Posterior cingulate gyrus (tissue), 11 donors: ENCODE results near the gene PDE8A.

Experiments used
- DNase-seq, 10 donors: peaks; one replicate each; pipeline versions ENCODE4 v3.0.0 to v3.0.0-alpha.2; 2020 to 2021; ENCODE audit warnings: mixed read lengths in 3 of 10
- intact Hi-C: fragments of 100-400 bp; cut with DNase I; formaldehyde crosslinking; loops from one replicate; pipeline ENCODE4 v1.15.1; 2023

Gene PDE8A

DNA sequence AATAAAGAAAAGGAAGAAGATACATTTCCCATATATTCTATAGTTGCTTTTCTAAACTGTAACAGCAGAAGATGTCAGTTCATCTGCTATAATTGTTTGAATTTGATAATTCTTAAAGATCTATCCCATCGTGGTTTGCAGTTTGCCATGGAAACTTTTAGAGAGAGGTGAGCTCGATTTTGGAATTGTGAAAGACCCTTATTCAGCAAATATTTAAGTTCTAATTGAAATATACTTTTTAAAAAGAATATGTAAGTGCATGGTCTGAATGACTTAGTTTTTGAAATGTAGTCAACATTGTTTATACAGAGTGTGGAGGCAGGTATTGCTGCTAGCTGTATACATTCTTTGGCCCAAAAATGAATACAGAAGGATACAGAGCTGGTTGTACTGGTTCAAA lies 127.7 kb downstream of the PDE8A start:
- no peak for DNase-seq
- intact Hi-C loops: no loop called here

DNA sequence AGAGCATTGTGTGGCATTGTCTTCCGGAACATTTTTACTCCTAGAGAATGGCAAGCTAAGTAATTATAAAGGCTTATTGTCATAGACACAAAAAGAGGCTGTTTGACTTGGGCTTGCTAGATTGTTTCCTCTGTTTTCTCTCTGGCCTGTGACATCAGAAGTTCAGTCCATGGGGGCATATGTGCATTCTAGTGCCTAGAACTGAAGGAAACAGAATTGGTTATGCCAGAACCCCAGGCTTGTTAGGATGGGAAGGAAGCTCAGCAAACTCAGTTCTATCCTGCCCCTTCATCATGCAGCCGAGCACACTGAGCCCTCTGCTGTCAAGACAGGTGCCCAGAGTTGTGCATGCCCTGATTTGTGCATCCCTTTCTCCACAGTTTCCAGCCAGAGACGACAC lies 131.3 kb downstream of the PDE8A start:
- DNase-seq: peak in 4 of 10 donors; percentile 11 to 56 (median 21)
- intact Hi-C loops: loop anchor here (10.0 kb wide), 1 partner anchor 68 kb away; no protein-coding TSS in a partner anchor

DNA sequence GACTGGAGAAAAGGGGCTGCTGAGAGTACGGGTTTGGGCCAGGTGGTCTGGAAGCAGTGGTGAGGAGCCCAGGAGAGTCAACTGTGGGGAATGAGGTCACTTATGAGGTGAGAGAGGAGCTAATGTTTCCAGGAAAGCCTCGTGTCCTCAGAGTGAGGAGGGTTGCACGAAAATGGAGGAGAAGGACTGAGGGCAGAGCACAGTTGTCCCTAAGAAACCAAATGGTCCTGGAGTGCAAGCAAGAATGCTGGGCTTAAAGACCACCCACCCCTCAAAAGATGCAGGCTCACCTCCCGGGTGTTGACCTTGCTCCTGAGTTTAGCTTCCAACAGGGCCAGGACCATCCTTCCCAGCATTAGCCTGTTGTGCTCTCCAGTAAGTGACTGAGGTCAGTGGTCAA lies 133.2 kb downstream of the PDE8A start:
- intact Hi-C loops: loop anchor here (10.0 kb wide), 1 partner anchor 70 kb away; no protein-coding TSS in a partner anchor
- peak in 1 of 10 donors; percentile 15 for DNase-seq

DNA sequence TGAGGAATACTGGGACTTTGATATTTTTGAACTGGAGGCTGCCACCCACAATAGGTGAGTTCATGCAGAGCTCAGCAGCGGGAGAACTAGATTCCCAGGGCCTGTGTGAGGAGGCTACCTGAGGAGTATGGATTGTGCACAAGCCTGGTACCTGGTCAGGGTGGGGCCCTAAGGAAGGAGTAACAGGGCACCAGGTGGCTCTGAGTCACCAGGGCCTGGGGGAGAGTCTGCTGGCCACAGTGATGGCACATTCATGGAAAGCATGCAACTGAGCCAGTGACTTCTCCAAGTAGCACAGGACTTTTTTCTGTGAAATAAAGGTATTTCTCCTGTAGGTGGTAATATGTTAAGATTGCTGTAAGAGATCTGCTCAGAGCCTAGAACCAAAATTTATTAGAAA lies 134.4 kb downstream of the PDE8A start:
- DNase-seq: peak in 1 of 10 donors; percentile 9
- intact Hi-C loops: loop anchor here (10.0 kb wide), 1 partner anchor 71 kb away; no protein-coding TSS in a partner anchor

- no peak for DNase-seq
- intact Hi-C loops: loop anchor here (10.0 kb wide), 1 partner anchor 72 kb away; no protein-coding TSS in a partner anchor
Measured at GRCh38 chr15:85116494-85116893, 134.8 kb downstream of the PDE8A start.

GRCh38 chr15:85116925-85117646 lies 135.4 kb downstream of the PDE8A start:
- intact Hi-C loops: loop anchor here (10.0 kb wide), 1 partner anchor 72 kb away; no protein-coding TSS in a partner anchor
- peak in 1 of 10 donors; percentile 45 for DNase-seq

- DNase-seq: no peak
- intact Hi-C loops: loop anchor here (10.0 kb wide), 1 partner anchor 73 kb away; no protein-coding TSS in a partner anchor
Measured at GRCh38 chr15:85118173-85118572, 136.5 kb downstream of the PDE8A start.

- intact Hi-C loops: loop anchor here (10.0 kb wide), 1 partner anchor 74 kb away; no protein-coding TSS in a partner anchor
- no peak for DNase-seq
Measured at GRCh38 chr15:85118581-85118980, 136.9 kb downstream of the PDE8A start.

DNA sequence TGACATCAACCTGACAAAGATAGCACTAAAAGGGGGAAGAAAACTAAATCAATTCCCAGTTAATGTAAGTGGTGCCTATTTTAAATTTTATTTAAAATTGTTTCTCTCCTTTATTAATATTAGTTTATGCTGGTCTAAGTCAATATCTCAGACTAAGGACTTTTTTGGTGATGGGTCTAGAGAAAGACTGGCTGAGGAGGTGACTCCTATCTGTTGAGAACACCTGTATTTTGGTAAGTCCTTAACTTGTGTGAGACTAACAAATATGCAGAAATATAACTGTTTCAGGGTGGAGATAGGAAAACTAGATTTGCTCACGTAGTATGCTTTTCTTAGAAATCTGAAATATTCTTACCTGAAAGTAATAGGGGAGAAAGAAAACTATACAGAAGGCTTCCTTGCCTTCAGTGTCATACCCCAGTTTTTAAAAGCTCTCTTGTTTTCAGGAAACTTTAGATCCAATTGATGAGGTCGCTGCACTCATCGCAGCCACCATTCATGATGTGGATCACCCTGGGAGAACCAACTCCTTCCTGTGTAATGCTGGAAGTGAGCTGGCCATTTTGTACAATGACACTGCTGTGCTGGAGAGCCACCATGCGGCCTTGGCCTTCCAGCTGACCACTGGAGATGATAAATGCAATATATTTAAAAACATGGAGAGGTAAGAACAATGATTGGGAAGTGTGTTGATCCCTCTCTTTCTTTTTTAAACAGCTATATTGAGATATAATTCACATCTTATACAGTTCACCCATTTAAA lies 138.9 kb downstream of the PDE8A start:
- DNase-seq: peak in 7 of 10 donors; percentile 34 to 90 (median 58)
- intact Hi-C loops: loop anchor here (10.0 kb wide), 2 partner anchors 136 to 166 kb away; partner anchors contain the start of gene PDE8A

DNA sequence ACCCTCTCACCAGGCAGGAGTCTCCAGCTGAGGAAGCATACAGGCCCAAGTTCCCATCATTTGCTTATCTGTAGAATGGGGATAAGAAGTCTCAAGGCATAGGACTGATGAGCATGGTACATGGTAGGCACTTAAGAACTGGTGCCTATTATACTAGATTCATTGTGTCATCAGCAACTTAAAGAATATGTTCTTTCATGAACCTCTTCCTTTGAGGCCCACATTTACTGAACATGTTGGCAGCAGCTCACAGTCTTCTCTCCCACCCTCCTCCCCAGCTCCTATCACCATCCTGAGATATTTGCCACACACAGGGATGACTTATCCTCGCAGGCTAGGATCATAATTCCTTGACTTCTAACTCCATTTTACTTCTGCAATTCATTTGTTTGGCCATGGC lies 142.5 kb downstream of the PDE8A start:
- intact Hi-C loops: loop anchor here (10.0 kb wide), 2 partner anchors 139 to 169 kb away; partner anchors contain the start of gene PDE8A
- DNase-seq: no peak

DNA sequence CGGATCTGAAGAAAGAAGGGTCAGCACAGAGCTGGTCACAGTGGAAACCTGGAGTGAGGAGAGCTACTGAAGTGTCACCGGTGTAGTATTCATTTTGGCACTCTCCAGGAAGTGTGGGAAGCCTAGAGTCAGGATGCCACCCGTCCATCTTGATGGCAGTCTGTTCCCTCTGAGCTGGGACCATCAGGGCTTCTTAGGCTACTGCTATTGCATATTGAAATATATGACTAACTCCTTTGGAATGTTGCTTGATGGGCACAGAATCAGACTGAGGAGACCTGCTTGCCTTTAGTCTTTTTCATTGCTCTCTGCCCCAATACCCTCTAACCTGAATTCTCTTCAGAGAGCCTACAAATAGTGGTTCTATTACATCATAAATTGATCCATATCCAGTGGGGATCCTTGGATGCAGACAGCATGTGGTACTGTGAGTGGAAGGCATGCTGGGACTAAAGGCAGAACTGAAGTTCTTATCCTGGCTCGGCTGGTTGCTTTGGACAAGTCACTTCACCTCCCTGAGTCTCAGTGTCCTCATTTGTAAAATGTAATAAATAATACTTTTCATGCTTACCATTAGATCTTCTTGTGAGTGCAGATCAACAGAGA lies 143.5 kb downstream of the PDE8A start:
- no peak for DNase-seq
- intact Hi-C loops: loop anchor here (10.0 kb wide), 2 partner anchors 140 to 170 kb away; partner anchors contain the start of gene PDE8A

DNA sequence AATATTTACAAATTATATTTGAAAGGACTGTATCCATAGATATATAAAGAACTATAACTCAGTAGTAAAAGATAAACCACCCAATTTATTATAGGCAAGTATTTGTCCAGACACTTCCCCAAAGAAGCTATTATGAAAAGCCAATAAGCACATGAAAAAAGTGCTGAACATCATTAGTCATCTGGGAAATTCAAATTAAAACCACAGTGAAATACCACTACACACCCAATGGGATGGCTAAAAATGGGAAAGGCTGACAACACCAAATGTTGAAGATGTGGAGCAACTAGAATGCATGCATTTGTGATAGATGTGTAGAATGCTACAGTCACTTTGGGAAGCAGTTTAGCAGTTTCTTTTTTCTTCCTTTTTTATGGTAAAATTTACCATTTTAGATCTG lies 147.0 kb downstream of the PDE8A start:
- no peak for DNase-seq
- intact Hi-C loops: loop anchor here (10.0 kb wide), 2 partner anchors 144 to 174 kb away; partner anchors contain the start of gene PDE8A

- no peak for DNase-seq
- intact Hi-C loops: loop anchor here (10.0 kb wide), 2 partner anchors 145 to 175 kb away; partner anchors contain the start of gene PDE8A
Measured at GRCh38 chr15:85129881-85130280, 148.2 kb downstream of the PDE8A start.

- intact Hi-C loops: no loop called here
- DNase-seq: no peak
Measured at GRCh38 chr15:85131915-85132314, 150.3 kb downstream of the PDE8A start.

- no peak for DNase-seq
- intact Hi-C loops: no loop called here
Measured at GRCh38 chr15:85133709-85134108, 152.1 kb downstream of the PDE8A start.

- intact Hi-C loops: no loop called here
- DNase-seq: no peak
Measured at GRCh38 chr15:85137489-85138168, 156.0 kb downstream of the PDE8A start.

- DNase-seq: no peak
- intact Hi-C loops: no loop called here
Measured at GRCh38 chr15:85139391-85139790, 157.7 kb downstream of the PDE8A start.

DNA sequence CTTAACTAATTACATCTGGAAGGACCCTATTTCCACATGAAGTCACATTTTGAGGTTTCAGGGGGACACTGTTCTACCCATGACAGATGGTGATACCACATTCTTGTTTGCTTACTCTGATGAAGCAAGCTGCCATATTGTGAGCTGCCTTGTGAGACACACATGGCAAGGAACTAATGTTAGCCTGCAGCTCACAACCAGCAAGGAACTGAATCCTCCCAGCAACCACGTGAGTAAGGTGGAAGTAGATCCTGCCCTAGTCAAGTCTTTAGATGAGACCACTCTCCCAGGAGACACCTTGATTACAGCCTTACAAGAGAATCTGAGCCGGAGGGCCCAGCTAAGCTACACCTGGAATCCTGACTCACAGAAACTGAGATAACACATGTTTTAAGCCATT lies 160.1 kb downstream of the PDE8A start:
- intact Hi-C loops: no loop called here
- no peak for DNase-seq

DNA sequence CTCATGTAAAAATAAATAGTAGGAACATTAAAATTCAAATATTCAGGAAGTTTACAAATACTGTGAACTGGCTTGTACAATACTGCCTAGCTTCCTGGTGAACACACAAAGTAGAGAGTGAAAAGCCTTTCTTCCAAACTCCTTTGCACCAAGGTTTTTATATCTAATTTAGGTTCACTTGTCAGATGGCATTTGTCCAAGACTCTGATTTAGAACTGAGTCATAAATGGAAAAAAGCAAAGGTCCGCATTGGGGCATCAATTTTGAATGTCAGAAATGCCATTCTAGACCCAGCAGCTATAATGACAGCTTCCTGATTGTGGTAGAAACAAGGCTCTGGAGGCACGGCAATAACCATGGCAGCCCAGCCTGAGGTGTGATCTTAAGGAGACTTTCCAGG lies 160.7 kb downstream of the PDE8A start:
- DNase-seq: no peak
- intact Hi-C loops: no loop called here
